ENCODE results near the gene ANKRD27.

DNA sequence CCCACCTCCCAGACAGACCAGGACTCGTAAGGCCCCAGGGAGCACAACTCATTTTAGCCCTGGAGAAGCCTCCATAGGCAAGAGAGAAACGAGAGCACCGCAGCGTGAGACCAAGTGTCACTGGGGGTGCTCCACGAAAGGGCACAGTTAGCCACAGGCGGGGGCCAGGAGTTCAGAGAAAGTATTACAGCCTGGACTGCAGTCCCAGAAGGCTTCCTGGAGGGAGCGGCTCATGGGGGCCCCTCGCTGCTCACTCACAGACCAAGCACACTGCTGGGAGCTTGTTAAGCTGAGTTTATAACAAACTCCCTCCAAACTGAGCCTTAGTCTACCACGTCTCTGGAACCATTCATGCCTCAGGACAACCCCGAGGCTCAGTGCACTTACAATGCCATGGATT is 16.5 kb downstream of the ANKRD27 start:
- TF ChIP-seq CTCF (IDR thresholded peaks at IDR 0.05) (no peak), POLR2A (IDR thresholded peaks at IDR 0.05) (no peak)

Data from lower leg skin (tissue), 3 donors.